ENCODE data around the gene HEBP2.

The HEBP2 gene

GRCh38 chr6:138397128-138398122 is 6.6 kb upstream of the HEBP2 start:
- DNase-seq (ENCODE audit: low spot score), result no peak

DNA sequence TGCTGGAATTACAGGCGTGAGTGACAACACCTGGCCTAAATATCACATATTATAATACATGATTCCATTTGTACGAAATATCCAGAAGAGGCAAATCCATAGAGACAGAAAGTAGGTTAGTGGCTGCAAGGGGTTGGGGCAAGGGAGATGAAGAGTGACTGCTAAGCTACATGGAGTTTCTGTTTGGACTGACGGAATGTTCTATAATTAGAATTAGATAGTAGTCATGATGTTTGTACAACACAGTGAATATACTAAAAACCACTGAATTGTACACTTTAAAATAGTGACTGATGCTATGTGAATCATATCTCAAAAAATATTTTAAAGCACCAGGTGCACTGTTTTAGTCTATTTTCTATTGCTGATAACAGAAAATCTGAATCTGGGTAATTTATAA is 3.7 kb upstream of the HEBP2 start:
- DNase-seq (ENCODE audit: low spot score), result no peak

DNA sequence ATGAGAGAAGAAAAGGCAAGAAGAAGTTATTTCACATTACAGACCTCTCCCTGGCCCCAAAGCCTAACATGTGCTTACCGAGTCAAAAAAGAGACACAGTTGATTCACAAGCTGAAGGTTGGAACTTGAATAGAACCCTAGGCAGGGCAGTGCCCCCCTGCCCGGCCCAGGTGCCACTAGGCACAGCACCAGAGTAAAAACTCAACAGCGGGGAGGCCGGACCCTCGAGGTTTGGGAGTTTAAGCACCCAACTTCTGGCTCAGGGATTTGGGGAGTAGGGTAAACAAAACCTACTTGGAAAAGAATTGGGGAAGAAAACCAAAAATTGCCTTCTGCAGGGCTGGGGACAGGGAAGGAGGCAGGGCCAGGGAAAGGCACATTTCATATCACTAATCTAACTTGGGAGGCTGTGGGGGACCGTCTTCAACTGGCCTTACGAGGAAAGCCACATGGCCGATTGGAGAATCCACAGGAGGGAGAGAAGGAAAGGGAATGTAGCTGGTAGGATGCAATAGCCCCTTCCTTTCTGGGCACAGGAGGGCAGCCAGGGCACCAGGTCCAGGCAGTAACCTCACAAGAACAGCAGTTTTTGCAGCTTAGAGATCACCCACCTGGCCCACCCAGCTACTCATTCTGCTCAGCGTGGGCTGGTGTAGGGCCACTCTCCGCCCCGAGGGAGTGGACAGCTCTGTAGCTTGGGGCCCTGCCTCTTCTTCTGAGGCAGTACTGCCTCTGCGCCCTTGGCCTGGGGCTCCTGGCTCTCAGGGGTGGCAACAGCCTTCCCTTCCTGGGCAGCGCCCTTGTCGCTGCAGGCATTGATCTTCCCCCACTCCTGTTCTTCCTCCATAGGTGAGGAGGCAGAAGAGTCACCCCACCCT is 1.8 kb upstream of the HEBP2 start:
- no peak for DNase-seq (ENCODE audit: low spot score)

- no peak for DNase-seq (ENCODE audit: low spot score)
These were observed 1.2 kb upstream of the HEBP2 start for GRCh38 chr6:138402838-138403187.

DNA sequence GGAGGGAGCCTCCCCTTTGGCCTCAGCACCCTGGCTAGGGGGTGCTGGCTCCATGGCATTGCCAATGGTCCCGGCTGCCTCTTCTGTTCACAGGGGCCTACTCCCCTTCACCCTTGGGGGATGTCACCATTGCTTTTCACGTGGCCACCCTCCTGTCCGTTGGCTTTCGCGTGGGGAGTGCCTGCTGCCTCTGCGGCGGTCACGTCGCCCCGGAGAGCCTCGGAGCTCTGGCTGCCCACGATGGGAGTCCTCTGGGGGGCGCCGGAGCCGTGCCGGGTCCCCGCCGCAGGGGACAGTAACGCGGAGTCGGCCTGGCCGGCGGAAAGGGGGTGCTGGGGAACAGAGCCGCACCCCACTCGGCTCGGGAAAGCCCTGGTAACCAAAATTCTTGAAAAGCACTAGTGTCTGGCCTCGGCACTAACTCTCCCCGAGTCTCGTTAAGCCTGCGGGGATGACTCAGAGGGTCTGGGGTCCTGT is 661 bp upstream of the HEBP2 start:
- DNase-seq (ENCODE audit: low spot score), result peak; percentile 73

DNA sequence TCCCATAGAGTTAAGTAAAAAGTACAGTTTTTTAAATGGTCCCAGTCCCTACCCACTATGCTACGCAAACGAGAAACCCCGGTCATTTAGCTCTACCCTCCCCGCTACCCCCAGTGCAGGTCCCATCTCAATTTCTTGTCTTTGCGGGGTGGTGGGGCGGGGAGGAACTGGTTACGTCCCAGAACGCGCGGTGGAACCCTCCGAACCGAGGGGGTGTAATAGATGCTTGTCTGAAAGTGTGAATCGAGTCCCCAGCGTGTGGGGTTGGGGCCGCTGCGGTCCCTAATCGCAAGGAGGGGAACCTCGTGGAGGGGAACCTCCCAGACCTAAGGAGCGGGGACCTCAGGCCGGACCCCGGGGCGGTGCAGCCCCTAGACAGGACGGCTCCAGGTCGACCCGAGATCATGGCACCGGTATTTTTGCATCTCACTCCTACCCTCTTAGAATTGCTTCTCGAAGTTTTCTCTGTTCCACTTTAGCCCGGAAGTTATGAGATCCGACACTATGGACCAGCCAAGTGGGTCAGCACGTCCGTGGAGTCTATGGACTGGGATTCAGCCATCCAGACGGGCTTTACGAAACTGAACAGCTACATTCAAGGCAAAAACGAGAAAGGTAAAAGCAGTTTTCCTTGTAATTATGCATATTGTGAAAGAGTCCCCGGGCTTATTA is 779 bp downstream of the HEBP2 start:
- peak; percentile 60 for DNase-seq (ENCODE audit: low spot score)

DNA sequence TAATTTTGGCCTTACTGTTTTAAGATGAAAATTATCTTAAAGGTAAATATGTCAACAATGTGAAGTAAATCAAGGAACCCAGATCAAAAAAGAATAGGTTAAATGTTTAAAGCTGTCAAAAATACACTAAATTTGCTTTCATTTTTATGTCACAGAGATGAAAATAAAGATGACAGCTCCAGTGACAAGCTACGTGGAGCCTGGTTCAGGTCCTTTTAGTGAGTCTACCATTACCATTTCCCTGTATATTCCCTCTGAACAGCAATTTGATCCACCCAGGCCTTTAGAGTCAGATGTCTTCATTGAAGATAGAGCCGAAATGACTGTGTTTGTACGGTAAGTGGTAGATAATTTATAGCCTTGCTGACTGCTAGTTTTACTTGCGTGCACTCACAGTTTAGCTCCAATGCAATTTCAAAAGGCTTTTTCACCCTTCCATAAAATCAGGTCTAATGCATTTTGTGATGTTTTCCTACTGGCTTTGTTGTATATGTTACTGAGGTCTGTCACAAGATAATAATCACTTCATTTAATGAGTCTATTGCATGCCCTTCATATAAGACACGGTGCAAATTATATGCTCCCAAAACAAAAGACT is 1.9 kb downstream of the HEBP2 start:
- no peak for DNase-seq (ENCODE audit: low spot score)

DNA sequence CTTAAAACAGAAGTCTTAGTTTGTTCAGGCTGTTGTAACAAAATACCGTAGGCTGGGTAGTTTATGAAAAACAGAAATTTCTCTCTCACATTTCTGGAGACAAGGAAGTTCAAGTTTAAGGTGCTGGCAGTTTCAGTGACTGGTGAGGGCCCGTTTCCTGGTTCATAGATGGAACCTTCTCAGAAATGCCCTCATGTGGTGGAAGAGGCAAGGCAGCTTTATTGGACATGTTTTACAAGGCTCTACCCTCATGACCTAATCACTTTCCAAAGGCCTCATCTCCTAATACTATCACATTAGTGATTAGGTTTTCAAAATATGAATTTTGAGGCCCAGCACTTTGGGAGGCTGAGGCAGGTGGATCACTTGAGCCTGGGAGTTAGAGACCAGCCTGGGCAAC is 2.4 kb downstream of the HEBP2 start:
- DNase-seq (ENCODE audit: low spot score), result no peak

DNA sequence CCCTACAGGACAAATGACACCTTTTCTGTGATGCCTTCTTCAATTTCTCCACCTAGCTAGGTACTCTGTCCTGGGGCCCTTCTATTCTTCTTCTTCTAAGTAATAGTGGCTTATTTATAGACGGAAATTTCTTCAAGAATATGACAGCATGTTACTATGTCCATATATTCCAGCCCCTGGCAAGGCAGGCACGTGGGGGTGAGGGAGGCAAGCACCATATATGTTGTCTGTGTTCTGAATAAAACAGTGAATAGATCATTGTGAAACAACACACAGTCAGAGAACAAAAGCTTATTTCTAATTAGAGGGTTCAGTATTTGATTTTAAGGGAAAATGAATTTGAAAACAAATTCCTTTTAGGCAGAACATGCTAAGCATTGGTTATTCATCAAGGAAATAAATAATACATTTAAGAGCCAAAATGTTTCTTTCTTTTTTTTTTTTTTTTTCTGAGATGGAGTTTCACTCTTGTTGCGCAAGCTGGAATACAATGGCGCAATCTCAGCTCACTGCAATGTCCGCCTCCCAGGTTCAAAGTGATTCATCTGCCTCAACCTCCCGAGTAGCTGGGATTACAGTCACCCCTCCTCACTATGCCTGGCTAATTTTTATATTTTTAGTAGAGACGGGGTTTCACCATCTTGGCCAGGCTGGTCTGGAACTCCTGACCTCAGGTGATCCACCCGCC is 6.2 kb downstream of the HEBP2 start:
- no peak for DNase-seq (ENCODE audit: low spot score)

- DNase-seq (ENCODE audit: low spot score), result no peak
These were observed 7.2 kb downstream of the HEBP2 start for GRCh38 chr6:138410972-138411880.

DNA sequence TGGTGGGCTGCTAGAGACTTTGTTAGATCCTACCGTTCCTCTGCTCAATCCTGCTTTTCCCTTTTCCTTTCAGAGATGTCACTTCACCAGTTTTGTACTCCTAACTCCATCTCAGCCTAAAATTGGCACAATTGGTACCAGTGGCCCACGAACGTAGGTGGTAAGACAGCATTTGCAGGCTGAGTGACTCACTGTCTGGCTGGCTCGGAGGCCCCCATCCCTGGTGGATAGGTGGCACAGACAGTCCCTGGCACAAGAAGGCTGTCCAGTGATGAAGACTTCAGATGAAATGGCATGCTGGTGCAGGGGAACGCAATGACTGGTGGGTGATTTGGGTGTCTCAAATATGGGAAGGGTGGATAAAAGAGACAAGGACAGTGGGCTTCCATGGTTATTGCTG is 11.1 kb downstream of the HEBP2 start:
- DNase-seq (ENCODE audit: low spot score), result no peak

- DNase-seq (ENCODE audit: low spot score), result no peak
These were observed 12.2 kb downstream of the HEBP2 start for GRCh38 chr6:138416206-138416605.

- DNase-seq (ENCODE audit: low spot score), result peak; percentile 27
These were observed 13.6 kb downstream of the HEBP2 start for GRCh38 chr6:138417493-138418117.

DNA sequence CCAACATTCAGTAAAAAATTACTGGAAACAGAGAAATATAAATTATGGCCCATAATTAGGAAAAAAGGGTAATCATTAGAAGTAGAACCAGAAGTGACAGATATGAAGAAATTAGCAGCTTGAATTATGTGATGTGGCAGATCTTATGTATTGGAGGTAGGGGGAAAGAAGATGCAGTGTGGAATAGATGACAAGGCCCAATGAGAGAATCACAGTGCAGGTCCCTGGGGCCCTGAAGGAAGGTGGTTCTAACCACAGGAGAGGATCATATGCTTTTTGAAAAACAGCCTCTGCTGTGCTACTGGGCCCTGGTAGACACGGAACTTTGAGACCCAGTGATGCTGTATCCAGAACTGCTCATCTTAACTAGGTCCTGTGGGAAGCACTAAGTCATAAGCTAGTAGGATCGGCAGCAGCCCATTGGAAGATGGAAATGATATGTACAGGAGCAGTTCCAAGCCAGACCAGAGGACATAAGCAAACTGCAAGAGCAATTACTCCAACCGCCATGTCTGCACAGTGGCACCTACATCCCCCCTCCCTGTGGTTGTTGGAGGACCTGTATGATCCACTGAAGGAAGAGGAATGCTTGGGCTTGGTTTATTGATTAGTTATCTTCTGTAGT is 14.2 kb downstream of the HEBP2 start:
- peak; percentile 7 for DNase-seq (ENCODE audit: low spot score)

GRCh38 chr6:138419766-138420165 is 15.7 kb downstream of the HEBP2 start:
- DNase-seq (ENCODE audit: low spot score), result peak; percentile 10

DNA sequence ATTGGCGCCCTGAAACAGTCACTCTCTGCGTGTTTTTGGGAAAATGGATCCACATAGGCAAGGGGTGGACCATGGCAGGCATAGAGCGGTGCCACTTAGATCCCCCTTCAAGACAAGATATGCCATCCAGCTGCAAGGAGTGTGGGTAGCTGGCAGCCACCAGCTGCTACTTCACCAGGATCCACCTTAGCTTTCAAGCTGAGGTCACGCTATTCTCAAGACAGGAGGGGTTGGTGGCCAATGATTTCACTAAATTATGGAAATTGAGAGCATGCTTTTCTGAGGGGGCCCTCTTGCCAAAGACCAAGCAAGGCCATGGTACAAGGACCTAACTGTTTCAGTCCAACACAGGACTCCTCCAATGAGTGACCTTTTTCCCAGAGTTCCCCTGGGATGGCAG is 16.3 kb downstream of the HEBP2 start:
- peak; percentile 16 for DNase-seq (ENCODE audit: low spot score)

- DNase-seq (ENCODE audit: low spot score), result peak; percentile 8
These were observed 17.1 kb downstream of the HEBP2 start for GRCh38 chr6:138421089-138421488.

GRCh38 chr6:138421608-138422007 is 17.6 kb downstream of the HEBP2 start:
- DNase-seq (ENCODE audit: low spot score), result peak; percentile 12

DNA sequence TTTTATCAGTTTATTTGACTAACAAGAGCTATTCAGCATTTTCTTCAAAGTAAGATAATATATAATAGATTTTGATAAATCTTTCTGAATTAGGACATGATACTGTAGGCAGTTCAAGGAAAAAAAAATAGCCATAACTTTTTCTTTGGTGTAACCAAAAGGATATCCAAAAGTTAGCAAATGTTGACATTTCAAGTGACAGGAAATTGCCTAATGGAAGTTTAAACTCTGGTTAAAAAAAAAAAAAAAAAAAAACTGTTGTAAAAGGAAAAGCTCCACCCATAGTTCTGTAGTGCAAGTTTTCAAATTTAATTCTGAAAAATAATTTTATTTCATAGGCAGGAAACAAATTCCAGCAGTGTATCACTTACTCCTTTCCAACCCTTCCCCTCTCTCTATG is 18.8 kb downstream of the HEBP2 start:
- no peak for DNase-seq (ENCODE audit: low spot score)

Measured in ecto neural progenitor cell (in vitro differentiated cells).